Esophagus squamous epithelium (tissue), 5 donors: ENCODE results near the gene TRMT61B. TPM values are rescaled to one million over a fixed set of nuclear protein-coding genes. Genes with fewer than 3 reads are reported as not detected.
A peak's percentile ranks its signal among the peaks of the same experiment; 100 is the strongest.

Experiments
- DNase-seq: peaks from one replicate; lab custom pipeline; 2025; lab: John Stamatoyannopoulos, UW
- H3K27ac ChIP-seq, 4 donors: fragments of 200-600 bp; sonication (generic); one replicate each; pipeline ENCODE4 v1.5.1; 2016 to 2019; ENCODE audit warnings: mild to moderate bottlenecking in 1 of 4
- H3K27me3 ChIP-seq, 4 donors: fragments of 200-600 bp; sonication (generic); 1 replicate in 3 of 4; 2 replicates in 1 of 4; pipeline versions ENCODE4 v1.5.1 to v1.6.0; 2017 to 2021; ENCODE audit warnings: antibody characterized with exemption in 1 of 4
- H3K36me3 ChIP-seq, 3 donors: fragments of 200-600 bp; sonication (generic); one replicate each; pipeline ENCODE4 v1.5.1; 2016 to 2019
- H3K4me1 ChIP-seq, 3 donors: fragments of 200-600 bp; sonication (generic); one replicate each; pipeline ENCODE4 v1.5.1; 2017 to 2019
- H3K4me3 ChIP-seq, 4 donors: fragments of 200-600 bp; sonication (generic); 1 replicate in 3 of 4; 2 replicates in 1 of 4; pipeline ENCODE4 v1.5.1; 2016 to 2019; ENCODE audit warnings: mild to moderate bottlenecking in 2 of 4, moderate library complexity in 1 of 4
- H3K9me3 ChIP-seq, 3 donors: fragments of 200-600 bp; sonication (generic); one replicate each; pipeline ENCODE4 v1.5.1; 2016 to 2019
- POLR2A ChIP-seq, 4 donors: fragments of 450-650 bp; IDR thresholded peaks; one replicate each; pipeline ENCODE4 v1.6.1; 2017; ENCODE audit warnings: antibody characterized with exemption in 4 of 4, mild to moderate bottlenecking in 4 of 4, moderate library complexity in 3 of 4
- WGBS, 2 donors: methylation state at CpG; one replicate each; pipeline ENCODE4 v1.1.5; 2018; 5-methylcytosine and 5-hydroxymethylcytosine counted together
- intact Hi-C: fragments of 100-400 bp; cut with DNase I; formaldehyde crosslinking; loops from one replicate; pipeline ENCODE4 v1.15.0; 2022
- total RNA-seq, 4 donors: library from RNA; depleted of rRNA; stranded (reverse); fragments of >200 nt; gene quantifications; one replicate each; pipeline ENCODE4 v1.1.0, GENCODE V29; 2016
- TF ChIP-seq, protein P1 (sequence below), 6 experiments: fragments of 450-650 bp in 4 of 6; fragments of 200-600 bp in 2 of 6; sonication (generic) in 2 of 6; IDR thresholded peaks; one replicate each; pipeline ENCODE4 v1.5.1; 2016 to 2019; ENCODE audit warnings: antibody characterized with exemption in 6 of 6, mild to moderate bottlenecking in 4 of 6, moderate library complexity in 4 of 6
- donor health status: DM: yes; HTN: yes; CAD: no.

The TRMT61B gene
- total RNA-seq: 10 to 100 TPM in 1 of 4 donors, 1 to 10 TPM in 3; 7.1 to 12.8 (median 8.1) TPM

DNA sequence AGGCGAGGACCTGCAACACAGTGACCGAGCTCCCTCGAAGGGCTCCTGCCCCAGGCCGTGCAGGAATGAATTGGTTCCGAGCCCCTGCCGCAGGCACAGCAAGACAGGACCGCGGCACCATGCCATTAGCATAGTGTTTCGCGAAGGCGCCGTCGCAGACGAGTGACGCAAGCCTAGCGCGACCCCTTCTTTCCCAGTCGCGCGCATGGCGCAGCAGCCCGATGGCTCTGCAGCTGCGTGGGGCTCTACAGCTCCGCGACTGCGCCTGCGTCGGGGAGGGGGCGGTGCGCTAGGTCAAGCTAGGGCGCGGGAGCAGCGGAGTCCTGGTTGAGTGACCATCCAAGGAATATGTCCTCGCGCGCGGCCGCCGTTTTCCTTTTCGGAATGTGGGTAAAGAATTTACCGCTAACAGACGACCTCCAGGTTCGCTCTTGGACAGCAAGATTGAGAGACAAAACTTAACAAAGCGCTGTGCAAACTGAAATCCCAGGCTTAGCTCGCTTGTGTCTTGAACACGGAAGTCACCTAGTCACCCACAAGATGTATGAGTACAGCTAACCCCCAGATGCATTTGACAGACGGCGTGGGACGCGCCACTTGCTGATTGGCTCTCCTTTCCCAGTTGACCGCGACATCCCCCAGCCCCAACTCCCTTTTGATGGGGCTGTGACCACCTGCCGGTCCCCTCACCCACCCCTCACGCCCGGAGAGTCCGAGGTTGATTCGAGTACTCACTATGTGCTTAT is at the start of gene TRMT61B:
Gene TRMT61B (minus strand): TSS at position 164 of the 746 bp plus-strand sequence. CDS start 32 bp downstream, at position 132.
- Histone ChIP-seq H3K4me1 (peaks cover 12 to 51% (median 17%) of the 10 kb centered on the region in 3 donors), H3K4me3 (peak within 1 kb of the TSS; percentile 80 to 90 (median 82)), H3K9me3 (no peaks in the 10 kb centered on the region), H3K27me3 (no peaks in the 10 kb centered on the region), H3K36me3 (peaks cover 0 to 10% (median 0%) of the 10 kb centered on the region in 3 donors), H3K27ac (peak within 1 kb of the TSS; percentile 77 to 91 (median 86))
- peak in 3 of 4 donors; percentile 33 to 73 (median 60) for TF ChIP-seq POLR2A (IDR thresholded peaks at IDR 0.05)
- TF ChIP-seq, protein P1, sequence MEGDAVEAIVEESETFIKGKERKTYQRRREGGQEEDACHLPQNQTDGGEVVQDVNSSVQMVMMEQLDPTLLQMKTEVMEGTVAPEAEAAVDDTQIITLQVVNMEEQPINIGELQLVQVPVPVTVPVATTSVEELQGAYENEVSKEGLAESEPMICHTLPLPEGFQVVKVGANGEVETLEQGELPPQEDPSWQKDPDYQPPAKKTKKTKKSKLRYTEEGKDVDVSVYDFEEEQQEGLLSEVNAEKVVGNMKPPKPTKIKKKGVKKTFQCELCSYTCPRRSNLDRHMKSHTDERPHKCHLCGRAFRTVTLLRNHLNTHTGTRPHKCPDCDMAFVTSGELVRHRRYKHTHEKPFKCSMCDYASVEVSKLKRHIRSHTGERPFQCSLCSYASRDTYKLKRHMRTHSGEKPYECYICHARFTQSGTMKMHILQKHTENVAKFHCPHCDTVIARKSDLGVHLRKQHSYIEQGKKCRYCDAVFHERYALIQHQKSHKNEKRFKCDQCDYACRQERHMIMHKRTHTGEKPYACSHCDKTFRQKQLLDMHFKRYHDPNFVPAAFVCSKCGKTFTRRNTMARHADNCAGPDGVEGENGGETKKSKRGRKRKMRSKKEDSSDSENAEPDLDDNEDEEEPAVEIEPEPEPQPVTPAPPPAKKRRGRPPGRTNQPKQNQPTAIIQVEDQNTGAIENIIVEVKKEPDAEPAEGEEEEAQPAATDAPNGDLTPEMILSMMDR (IDR thresholded peaks at IDR 0.05): peak in 2 of 6 experiments; percentile 7 to 50
- peak; percentile 85 for DNase-seq
- WGBS, 2 donors: 0% methylated on average over 25 to 26 of the region's 57 CpGs
- intact Hi-C loops: no loop called here

DNA sequence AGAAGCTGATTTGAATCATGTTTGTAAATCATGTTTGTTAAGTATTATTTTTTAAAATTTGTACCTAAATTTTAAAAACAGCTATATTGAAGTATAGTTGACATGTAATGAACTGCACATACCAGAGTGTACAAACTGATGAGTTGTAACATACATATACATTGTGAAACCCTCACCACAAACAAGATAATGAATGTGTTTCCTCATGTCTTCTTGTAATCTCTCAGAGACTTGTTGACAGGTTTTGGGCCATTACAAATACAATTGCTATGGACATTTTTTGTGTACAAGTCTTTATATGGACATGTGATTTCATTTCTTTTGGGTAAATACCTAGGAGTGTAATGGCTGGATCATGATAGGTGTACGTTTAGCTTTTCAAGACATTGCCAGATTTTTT is 45.8 kb upstream of the TRMT61B start:
- Histone ChIP-seq H3K9me3 (no peaks in the 10 kb centered on the region), H3K36me3 (peaks cover 6 to 99% (median 22%) of the 10 kb centered on the region in 3 donors), H3K4me1 (no peaks in the 10 kb centered on the region), H3K27ac (no peak overlapping the region), H3K4me3 (no peak overlapping the region), H3K27me3 (no peaks in the 10 kb centered on the region)
- WGBS, 2 donors: 97 to 100% methylated on average over 1 of the region's 1 CpG
- TF ChIP-seq, protein P1 (IDR thresholded peaks at IDR 0.05): no peak
- TF ChIP-seq POLR2A (IDR thresholded peaks at IDR 0.05): no peak
- intact Hi-C loops: no loop called here
- DNase-seq: no peak

DNA sequence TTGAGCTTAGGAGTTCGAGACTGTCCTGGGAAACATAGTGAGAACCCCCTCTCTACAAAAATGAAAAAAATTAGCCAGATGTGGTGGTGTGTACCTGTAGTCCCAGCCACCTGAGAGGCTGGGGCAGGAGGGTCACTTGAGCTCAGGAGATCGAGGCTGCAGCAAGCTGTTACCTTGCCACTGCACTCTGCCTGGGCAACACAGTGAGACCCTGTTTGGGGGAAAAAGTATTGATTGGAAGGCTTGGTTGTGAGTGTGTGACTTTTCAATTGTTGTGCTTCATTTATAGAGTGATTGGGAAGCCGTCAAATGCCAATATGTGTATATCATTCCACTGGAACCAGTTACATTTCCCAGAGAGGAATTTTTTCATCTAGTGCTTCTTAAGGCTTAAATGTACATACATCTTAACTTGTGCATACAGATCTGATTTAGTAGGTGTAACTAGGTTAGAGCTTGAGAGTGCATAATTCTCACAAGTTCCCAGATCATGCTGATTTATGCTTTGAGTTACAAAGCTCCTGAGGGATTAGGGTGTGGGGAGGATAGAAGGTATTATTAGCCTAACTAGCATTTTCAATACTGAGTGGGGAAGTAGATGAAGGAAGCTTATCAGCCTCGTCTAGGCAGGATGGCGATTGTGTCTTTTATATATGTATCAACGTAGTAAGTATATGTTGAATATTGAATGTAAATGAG is 39.7 kb upstream of the TRMT61B start:
- TF ChIP-seq POLR2A (IDR thresholded peaks at IDR 0.05): no peak
- TF ChIP-seq, protein P1 (IDR thresholded peaks at IDR 0.05): no peak
- intact Hi-C loops: no loop called here
- Histone ChIP-seq H3K27ac (no peak overlapping the region), H3K27me3 (no peaks in the 10 kb centered on the region), H3K4me3 (no peak overlapping the region), H3K36me3 (peaks cover 6 to 96% (median 28%) of the 10 kb centered on the region in 3 donors), H3K4me1 (no peaks in the 10 kb centered on the region), H3K9me3 (no peaks in the 10 kb centered on the region)
- no peak for DNase-seq
- 81 to 91% methylated on average over 6 of the region's 6 CpGs for WGBS, 2 donors

DNA sequence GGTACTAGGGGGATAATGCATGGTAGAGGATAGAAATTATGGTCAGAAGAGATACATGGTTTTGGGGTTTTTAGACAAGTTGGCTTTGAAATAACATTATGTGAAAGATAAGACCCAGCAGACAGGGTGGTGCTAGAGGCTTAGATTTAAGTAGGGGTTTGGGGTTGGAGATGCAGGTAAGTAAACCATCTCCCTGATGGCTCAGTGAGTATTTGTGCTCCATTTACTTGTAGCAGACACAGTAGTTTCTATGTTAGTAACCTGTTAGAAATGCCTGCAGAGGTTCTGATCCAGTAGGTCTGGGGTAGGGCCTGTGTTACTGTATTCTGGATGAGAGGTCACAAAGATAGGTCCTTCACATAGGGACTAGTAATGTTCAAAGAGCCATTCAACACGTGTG is 38.1 kb upstream of the TRMT61B start:
- 0 to 47% methylated on average over 1 of the region's 1 CpG for WGBS, 2 donors
- no peaks in the 10 kb centered on the region for H3K9me3 ChIP-seq
- H3K27ac ChIP-seq: no peak overlapping the region
- intact Hi-C loops: no loop called here
- TF ChIP-seq, protein P1 (IDR thresholded peaks at IDR 0.05): no peak
- TF ChIP-seq POLR2A (IDR thresholded peaks at IDR 0.05): no peak
- H3K36me3 ChIP-seq: peaks cover 0 to 95% (median 16%) of the 10 kb centered on the region in 3 donors
- peaks cover 0 to 9% (median 0%) of the 10 kb centered on the region in 3 donors for H3K4me1 ChIP-seq
- H3K27me3 ChIP-seq: no peaks in the 10 kb centered on the region
- no peak overlapping the region for H3K4me3 ChIP-seq
- no peak for DNase-seq

DNA sequence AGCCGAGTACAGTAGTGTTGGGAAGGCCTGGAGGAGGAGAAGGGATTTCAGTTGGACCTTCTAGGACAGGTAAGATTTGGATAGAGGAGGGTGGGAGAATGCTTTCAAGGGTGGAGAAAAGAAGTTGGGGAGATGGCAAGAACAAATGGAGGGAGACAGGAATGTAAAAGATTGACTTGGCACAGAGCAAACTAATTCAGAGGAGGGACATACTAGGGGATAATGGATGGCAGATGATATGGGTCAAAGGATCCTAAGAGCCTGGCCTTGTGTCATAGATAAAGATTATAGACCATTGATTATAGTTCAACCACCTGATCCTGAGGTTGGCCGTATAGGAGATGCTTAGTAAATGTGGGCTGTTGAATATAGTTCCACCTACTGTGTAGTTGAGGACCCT is 36.7 kb upstream of the TRMT61B start:
- Histone ChIP-seq H3K27ac (no peak overlapping the region), H3K27me3 (no peaks in the 10 kb centered on the region), H3K9me3 (no peaks in the 10 kb centered on the region), H3K36me3 (peaks cover 0 to 95% (median 13%) of the 10 kb centered on the region in 3 donors), H3K4me3 (no peak overlapping the region), H3K4me1 (peaks cover 0 to 16% (median 0%) of the 10 kb centered on the region in 3 donors)
- DNase-seq: no peak
- WGBS, 2 donors: 88% methylated on average over 2 of the region's 2 CpGs
- intact Hi-C loops: no loop called here
- TF ChIP-seq, protein P1 (IDR thresholded peaks at IDR 0.05): no peak
- no peak for TF ChIP-seq POLR2A (IDR thresholded peaks at IDR 0.05)
